ENCODE data around the gene APOL1.
"Not testable (repeated sequence)": the region's sequence is repeated elsewhere in the genome, so short reads cannot be mapped to it uniquely, and the experiment has no call there.

Gene APOL1

GRCh38 chr22:36274531-36274930 is 21.6 kb downstream of the APOL1 start:
- DNase-seq: no peak

DNA sequence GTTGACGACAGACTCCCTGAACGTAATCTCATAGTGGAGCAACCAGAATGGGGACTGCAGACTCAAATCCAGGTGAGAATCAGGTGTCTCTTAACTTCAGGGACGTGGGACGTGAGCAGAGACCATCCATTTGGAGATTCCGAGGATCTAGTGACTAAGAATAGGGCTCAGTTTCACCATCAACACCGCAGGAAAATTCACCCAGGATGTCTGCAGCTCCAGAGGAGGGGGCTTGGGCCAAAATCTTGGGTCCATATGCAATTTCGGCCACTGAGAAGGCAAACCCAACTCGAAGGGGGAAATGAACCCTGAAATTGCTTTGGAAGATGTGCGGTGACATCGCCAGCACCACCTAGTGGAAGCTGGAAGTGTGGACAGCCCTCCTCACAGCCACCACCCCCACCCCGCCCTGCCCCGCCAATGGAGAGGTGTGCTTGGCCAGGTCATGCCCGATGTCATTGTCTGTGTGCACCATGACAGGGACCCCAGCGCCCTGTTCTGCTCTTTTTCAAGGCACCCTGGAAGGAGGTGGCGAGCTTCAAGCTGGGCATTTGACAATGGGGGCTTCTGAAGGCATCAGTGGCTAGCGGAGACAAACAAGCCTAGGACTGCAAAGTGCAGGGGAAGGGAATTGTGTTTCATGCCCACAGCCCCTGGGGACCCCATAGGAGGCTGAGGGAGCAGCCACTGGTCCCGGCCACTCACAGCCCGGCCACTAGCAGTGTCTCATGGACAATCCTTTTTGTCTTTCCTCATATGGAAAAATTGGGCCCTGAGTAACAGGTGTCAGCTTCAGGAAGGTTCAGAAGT is 24.8 kb downstream of the APOL1 start:
- peak; percentile 65 for DNase-seq

- no peak for DNase-seq
Observed at GRCh38 chr22:36279219-36279666, 26.3 kb downstream of the APOL1 start.

DNA sequence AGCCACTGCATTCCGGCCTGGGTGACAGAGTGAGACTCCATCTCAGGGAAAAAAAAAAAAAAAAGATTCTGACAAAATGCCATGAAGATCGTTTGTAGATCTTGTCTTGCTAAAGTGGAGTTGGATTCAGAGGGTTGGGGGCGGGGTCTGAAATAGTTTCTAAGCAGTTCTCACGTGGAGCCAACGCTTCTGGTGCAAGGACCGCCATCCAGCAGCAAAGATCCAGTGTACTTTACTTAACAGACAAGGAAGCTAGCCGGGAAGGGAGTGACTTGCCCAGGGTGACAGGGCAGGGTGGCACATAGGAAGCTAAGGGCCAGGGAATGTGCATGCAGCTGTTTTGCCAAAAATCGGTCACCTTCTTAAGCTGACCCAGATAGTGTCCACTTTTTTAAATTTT is 27.4 kb downstream of the APOL1 start:
- DNase-seq: no peak

GRCh38 chr22:36281781-36282327 is 28.9 kb downstream of the APOL1 start:
- DNase-seq: no peak

GRCh38 chr22:36282328-36282831 is 29.4 kb downstream of the APOL1 start:
- no peak for DNase-seq

DNA sequence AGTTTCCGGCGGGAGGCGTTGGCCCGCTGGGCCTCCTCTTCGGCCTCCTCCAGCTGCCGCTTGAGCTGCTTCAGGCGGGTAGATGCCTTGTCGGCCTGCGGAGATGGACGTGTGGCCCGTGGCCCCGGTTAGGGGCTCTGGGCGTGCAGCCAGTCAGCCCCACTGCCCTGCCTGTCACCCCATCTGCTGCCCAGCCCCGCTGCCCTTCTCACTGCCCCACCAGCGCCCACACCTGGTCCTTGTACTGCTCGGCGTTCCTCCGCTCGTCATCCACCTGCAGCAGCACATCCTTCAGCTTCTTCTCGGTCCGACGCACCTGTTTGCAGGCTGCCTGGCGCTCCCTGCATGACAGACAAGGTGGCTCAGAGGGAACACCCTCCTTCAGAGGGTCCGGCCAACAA is 31.2 kb downstream of the APOL1 start:
- DNase-seq: no peak

DNA sequence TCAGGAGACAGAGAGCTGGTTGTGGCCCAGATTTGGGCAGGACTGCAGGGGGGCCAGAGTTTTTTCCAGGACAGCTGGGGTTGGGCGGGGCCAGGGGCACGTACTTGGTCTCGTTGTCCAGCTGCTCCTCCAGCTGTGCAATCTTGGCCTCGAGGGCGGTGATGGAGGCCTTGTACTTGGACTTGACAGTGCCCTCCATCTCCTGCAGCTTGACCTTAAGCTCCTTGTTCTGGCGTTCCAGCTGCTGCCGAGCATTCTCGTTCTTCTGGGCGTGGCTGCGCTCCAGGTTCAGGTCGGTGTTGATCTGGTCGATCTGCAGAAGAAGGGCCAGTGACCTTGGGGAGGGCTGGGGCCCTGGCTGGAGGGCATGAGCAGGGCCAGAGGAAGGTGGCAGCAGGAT is 32.1 kb downstream of the APOL1 start:
- DNase-seq: no peak

GRCh38 chr22:36285545-36285944 is 32.6 kb downstream of the APOL1 start:
- DNase-seq: no peak

DNA sequence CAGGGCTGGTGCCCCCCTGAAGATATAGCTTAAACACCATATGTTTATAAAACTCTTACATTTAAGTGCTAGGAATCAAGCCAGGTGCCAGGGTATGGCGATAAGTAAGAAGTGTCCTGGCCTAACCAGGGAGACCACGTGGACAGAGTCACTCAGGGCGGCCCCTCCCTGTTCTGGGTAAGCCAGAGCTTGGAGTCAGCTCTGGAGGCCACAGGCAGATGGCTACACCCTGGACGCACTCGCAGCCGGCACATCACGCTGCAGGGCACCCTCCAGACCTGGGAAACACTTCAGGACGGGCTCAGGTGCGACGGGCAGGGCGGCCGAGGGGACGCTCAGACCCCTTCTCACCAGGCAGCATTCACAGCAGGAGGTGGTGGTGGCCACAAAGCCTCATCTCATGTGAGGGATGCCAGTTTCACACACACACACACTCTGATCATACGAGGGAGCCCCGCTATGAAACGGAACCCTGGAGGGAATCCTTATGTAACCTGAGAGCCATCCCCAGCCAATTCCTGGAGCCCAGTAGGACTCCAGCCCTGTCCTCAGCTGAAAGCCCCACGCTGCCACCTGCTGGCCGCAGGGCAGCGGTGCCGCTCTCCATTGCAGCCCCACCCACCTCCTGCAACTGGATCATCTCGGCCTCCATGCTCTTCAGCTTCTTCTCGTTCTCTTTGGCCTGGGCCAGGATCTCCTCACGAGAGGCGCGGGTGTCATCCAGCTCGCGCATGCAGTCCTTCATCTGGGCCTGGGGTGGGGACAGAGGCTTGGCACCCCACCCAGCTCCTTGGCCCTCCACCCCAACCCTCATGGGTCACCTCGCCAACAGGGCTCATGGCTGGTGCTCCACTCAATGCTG is 33.4 kb downstream of the APOL1 start:
- DNase-seq: peak; percentile 83

GRCh38 chr22:36287881-36288515 is 35.1 kb downstream of the APOL1 start:
- no peak for DNase-seq

DNA sequence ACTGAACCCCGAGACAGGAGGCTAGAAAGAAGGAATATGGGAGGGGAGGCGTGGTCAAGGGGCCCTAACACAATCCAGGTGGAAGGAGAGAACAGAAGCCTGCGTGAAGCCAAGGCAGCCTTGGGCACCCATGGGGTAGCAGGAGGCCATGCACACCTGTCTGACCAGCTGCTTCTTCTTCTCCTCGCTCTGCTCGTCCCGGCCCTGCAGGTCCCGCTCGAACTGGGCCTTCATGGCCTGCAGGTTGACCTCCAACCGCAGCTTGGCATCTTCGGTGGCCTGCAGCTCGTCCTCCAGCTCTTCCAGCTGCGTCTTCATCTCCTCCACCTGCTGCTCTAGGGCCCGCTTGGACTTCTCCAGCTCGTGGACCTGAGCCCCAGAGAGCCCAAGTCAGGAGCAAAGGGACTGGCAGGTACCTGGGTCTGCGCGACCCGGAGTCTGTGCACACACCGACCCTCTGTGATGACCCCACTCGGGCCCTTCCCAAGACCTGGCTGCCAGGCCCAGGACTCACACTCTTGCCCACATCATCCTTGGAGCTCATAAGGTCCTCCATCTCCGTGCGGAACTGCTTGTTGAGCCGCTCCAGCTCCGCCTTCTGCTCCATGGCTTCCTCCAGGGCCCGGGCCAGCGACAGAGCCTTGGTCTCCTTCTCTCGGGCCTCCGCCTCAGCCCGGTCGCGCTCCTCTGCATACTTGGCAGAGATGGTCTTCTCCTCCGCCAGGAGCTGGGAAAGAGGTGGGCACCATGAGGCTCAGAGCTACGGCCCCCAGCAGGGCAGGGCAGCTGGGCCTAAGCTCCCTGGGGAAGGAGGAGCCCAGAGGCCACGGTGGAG is 35.9 kb downstream of the APOL1 start:
- no peak for DNase-seq

DNA sequence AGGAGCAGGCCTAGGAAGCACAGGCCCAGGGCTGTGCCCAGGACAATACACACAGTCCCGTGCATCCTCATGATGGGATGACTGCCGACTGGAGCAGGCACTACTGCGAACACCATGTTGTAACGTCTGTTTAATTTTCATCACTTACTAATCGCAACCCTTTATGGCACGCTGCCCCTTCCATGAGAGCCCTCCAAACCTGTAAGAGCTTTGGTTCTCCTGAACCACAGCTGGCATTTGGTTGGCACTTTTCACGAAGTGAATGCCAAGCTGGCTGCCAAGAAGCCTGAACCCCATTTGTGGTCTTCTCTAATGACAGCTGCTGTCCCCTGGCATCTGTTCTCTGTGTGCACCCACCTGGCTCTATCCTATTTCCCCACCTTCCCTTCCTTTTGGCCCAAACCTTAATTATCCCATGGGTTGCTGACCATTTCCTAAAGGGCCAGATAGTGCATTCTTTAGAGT is 36.5 kb downstream of the APOL1 start:
- DNase-seq: no peak

GRCh38 chr22:36289948-36290371 is 37.0 kb downstream of the APOL1 start:
- not testable (repeated sequence) for DNase-seq

- not testable (repeated sequence) for DNase-seq
Observed at GRCh38 chr22:36290391-36291075, 37.6 kb downstream of the APOL1 start.

- DNase-seq: no peak
Observed at GRCh38 chr22:36291831-36292740, 39.2 kb downstream of the APOL1 start.

- DNase-seq: no peak
Observed at GRCh38 chr22:36292823-36293530, 40.0 kb downstream of the APOL1 start.

DNA sequence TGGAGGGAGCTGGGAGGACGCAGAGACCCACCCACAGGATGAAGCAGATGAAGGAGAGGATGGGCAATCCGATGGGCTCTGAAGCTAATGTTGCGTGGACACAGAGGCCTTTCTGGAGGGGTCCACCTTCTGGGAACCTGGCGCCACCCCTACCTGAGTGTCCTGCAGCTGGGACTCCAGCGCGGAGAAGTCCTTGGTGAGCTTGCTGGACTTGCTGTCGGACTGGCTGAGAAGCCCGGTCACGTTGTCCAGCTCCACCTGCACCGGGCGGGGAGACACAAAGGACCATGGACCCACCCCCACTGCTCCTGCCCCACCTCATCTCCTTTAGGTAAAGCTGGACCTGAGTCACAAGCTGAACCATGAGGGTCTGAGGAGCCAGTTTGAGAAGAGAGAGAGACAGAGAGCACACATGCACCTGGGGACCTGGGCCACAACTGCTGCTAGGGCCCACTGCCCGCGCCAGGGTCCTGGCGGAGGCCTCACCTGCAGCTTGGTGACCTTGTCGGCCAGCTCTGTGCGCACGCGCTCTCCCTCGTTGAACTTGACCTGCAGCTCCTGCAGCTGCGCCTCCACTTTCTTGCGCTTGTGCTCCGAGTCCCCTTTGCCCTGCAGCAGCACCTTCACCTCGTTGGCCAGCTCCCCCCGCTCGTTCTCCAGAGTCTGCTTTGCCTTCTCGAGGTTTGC is 40.8 kb downstream of the APOL1 start:
- no peak for DNase-seq

DNA sequence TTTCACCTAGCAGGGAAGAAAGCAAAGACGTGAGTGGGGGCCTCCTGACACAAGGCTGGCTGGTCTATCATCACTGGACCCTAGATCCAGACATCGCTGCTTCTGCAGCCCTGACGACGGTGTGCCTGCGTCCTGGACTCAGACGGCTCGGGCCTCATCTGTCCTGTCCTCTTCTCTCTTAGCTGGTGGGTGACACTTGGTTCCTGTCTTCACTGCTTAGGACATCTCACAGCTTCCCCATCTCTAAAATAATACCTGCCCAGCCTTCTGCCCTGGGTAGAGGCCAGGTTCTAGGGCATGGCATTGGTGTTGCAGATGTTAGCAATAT is 41.3 kb downstream of the APOL1 start:
- DNase-seq: no peak
